ENCODE data around the gene RTL9.
"Not testable (repeated sequence)": the region's sequence is repeated elsewhere in the genome, so short reads cannot be mapped to it uniquely, and the experiment has no call there.

The RTL9 gene

DNA sequence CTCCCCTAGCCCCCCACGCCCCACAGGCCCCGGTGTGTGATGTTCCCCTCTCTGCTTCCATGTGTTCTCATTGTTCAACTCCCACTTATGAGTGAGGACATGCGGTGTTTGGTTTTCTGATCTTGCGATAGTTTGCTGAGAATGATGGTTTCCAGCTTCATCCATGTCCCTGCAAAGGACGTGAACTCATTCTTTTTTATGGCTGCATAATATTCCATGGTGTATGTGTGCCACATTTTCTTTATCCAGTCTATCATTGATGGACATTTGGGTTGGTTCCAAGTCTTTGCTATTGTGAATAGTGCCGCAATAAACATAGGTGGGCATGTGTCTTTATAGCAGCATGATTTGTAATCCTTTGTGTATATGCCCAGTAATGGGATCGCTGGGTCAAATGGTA is 47.6 kb downstream of the RTL9 start:
- not testable (repeated sequence) for DNase-seq (ENCODE audit: low read depth)

DNA sequence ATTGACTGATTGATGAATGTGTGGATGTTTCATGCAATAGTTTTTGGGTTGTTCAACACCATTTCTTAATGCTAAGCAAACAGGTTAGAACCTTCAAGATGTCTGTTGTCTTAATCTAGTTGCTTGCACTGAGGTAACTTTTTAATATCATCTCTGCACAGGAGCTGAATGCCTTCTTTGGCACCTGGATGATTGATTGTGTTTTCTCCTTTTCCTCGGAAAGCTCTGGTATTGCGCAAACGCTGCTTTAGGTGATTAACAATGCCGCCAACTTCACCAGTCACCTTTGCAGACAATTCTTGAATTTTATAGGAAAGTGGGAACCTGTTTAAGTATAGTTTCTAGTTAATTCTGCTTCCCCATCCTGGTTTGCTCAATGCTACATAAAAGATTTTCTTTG is 48.2 kb downstream of the RTL9 start:
- DNase-seq (ENCODE audit: low read depth) = no peak

GRCh38 chrX:110407910-110408545 is 49.4 kb downstream of the RTL9 start:
- no peak for DNase-seq (ENCODE audit: low read depth)

Data from non-pigmented ciliary epithelial cell (primary cell).